ENCODE results near the gene NET1.
A peak's percentile ranks its signal among the peaks of the same experiment; 100 is the strongest.
"Not testable (repeated sequence)": the region's sequence is repeated elsewhere in the genome, so short reads cannot be mapped to it uniquely, and the experiment has no call there.

Gene NET1, protein sequence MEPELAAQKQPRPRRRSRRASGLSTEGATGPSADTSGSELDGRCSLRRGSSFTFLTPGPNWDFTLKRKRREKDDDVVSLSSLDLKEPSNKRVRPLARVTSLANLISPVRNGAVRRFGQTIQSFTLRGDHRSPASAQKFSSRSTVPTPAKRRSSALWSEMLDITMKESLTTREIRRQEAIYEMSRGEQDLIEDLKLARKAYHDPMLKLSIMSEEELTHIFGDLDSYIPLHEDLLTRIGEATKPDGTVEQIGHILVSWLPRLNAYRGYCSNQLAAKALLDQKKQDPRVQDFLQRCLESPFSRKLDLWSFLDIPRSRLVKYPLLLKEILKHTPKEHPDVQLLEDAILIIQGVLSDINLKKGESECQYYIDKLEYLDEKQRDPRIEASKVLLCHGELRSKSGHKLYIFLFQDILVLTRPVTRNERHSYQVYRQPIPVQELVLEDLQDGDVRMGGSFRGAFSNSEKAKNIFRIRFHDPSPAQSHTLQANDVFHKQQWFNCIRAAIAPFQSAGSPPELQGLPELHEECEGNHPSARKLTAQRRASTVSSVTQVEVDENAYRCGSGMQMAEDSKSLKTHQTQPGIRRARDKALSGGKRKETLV

DNA sequence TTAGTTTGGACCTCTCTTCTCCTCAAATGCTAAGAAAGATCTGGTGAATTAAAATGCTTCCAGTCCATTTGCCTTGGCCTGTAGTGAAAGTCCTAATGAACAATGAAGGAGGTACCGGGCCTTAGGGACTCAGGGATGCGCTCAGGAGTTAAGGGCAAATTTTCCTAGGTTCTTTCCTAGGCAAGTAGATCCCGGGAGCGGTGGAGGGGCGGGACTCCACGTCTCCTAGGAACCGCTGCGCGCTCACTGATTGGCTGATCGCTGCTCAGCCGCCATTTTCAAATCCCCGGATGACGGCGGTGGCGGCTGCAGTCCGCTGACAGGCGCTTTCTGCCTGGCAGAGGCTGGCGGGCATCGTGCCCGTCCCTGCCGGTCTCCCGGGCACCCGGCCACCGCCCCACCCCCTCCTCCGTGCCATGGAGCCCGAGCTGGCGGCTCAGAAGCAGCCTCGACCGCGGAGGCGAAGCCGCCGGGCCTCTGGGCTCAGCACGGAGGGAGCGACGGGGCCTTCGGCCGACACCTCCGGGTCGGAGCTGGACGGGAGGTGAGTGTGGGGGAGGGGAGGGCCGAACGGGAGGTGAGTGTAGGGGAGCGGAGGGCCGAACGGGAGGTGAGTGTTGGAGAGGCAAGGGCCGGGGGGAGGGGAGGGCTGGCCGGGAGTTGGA, at the start of gene NET1:
NET1 (plus strand) TSS at position 281 of the 665 bp plus-strand sequence; CDS start at position 417, 136 bp downstream.
- DNase-seq, result peak; percentile 65 to 86

DNA sequence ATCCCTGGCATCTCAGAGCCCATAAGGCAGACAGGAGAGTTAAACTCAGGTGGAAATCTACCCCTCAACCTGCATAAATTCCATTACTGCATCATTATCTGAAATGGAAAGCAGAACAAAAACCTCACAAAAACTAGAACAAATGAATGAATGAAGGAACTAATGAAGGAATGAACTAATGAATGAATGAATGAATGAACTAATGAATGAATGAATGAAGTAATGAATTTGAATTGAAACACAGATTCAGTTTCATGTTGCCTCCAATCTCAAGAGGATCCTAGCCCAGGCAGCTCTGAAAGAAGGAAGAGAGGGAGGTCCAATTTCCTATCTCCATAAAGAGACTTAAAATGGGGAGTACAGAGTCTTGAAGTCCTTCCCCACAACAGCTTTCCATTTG, 49.5 kb upstream of the NET1 start:
- DNase-seq, result no peak

DNA sequence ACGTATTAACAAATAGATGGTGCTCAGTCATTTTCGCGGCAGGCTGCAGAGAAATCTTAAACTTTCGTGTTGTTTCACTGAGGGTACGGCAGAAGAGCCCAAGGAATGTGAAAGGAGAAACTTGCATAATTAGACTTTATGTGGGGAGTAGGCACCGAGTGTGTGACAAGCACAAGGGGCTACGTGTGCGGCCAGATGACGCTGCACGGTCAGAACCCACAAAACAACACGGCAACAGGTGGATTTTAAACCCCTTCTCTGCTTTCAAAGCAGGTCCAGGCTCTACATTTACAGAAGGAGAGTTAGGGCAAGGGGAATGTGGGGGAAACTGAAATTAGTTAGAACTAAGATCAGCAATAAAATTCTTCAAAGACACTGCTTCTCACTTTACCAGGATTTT, 48.0 kb upstream of the NET1 start:
- no peak for DNase-seq

DNA sequence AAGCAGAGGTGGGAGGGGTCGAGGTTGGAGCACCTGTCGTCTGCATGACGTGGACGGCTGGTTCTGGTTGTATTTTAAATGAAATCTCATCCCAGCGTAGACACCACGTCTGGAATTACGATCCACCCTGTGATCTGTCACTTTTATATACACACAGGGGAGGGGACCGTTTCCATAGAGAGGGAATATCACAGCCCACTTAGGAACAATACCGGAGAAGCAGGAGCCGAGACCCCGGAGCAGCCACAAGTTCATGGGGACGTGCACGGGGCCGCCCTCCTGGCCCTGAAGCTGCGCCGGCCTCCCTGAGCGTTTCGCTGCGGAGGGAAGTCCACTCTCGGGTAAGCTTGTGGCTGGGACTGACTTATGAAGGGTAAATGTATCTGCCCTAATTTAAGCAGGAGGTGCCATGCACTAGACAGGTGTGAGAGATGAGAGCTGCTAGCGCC, 47.4 kb upstream of the NET1 start, which contains the start of gene UCN3:
UCN3 (plus strand) TSS at position 77 of the 449 bp plus-strand sequence. CDS start 8,755 bp downstream, outside the sequence.
- no peak for DNase-seq

DNA sequence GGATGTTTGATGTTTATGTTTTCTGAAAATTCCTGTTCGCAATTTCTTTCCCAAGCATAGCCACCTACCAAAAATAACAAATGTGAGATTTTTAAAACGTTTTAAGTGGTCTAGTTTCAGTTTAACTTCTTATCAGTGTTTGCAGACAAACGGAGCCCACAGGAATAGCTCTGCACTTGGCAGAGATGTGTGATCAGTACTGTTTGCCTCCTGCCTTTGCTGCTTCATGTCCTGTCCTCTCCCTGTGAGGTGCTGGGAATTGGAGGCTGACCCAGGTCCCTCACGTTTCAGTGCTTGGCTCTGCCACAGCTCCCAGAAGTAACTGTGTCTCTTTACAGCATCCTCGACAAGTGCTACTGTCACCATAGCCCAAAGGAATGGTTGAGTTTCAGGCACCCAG, 46.4 kb upstream of the NET1 start:
- DNase-seq, result no peak

DNA sequence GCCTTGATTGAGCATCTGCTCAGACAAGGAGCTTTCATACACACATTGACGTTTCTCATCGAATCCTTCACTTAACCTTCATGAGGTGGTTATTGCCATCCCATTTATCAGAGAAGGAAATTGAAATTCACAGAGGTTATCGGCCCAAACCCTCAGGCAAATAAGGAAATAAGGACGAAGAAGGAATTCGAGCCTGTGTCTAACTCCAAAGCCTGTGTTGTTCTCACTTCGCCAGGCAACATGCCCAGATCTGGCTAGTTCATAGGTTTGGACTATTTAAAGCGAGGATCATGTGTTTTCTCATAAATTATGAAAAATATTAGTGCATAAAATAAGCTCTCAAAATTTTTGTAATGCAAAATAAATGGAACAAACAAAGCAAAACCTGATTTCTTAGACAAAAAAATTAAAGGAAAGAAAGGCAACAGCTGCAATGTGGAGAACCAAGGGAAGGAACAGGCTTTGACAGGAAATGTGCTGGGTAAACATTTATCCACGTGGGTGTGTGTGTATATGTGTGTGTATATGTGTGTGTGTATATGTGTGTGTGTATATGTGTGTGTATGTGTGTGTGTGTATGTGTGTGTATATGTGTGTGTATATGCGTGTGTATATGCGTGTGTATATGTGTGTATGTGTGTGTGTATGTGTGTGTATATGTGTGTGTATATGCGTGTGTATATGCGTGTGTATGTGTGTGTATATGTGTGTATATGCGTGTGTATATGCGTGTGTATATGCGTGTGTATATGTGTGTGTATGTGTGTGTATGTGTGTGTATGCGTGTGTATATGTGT, 42.8 kb upstream of the NET1 start:
- DNase-seq, result no peak

DNA sequence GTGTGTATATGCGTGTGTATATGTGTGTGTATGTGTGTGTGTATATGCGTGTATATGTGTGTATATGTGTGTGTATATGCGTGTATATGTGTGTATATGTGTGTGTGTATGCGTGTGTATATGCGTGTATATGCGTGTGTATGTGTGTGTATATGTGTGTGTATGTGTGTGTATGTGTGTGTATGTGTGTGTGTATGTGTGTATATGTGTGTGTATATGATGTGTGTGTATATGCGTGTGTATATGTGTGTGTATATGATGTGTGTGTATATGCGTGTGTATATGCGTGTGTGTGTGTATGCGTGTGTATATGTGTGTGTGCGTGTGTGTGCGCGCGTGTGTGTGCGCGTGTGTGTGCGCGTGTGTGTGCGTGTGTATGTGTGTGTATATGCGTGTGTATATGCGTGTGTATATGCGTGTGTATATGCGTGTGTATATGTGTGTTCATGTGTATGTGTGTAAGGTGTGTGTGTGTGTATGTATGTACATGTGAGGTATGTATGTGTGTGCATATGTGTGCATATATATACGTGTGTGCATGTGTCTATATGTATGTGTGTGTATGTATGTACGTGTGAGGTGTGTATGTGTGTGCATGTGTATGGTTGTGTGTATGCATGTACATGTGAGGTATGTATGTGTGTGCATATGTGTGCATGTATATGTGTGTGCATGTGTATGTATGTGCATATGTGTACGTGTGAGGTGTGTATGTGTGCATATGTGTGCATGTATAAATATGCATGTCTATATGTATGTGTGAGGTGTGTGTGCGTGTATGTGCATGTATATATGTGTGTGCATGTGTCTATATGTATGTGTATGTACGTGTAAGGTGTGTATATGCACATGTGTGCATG, 41.6 kb upstream of the NET1 start:
- no peak for DNase-seq

DNA sequence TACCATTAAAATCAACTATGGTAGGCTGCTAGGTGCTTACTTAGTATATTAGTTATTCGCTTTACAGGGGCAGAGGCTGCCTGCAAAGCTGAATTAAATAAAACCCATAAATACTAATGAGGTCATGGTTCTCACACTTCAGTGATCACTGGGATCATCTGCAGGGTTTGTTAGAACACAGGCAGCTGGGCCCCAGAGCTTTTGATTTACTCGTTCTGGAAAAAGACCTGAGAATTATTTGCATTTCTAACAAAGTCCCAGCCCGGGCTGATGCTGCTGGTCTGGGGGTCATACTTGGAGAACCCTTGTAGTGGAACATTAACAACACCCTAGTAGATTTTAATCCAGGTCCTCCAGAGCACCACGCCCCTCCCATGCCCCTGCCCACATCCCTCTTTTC, 39.0 kb upstream of the NET1 start:
- DNase-seq, result no peak

DNA sequence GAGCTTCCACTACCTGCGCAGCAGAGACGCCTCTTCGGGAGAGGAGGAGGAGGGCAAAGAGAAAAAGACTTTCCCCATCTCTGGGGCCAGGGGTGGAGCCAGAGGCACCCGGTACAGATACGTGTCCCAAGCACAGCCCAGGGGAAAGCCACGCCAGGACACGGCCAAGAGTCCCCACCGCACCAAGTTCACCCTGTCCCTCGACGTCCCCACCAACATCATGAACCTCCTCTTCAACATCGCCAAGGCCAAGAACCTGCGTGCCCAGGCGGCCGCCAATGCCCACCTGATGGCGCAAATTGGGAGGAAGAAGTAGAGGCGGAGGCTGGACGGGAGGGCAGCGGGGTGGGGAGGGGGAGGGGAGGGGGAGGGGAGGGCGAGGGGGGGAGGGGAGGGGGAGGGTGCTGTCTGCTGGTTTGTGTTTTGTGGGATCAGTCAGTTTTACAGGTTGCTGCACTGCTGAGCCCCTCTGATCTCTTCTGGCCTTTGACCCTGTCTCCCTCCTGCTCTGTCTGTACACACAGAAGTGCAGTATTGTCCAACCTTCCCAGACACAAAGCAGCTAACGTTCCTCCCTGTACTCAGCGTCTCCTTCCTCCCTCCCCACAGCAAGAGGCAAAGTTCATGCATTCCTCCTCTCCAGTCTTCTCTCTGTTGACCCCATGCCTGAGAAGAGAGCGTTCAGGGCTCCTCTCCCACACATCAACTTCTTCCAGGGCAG, 38.3 kb upstream of the NET1 start:
- no peak for DNase-seq

DNA sequence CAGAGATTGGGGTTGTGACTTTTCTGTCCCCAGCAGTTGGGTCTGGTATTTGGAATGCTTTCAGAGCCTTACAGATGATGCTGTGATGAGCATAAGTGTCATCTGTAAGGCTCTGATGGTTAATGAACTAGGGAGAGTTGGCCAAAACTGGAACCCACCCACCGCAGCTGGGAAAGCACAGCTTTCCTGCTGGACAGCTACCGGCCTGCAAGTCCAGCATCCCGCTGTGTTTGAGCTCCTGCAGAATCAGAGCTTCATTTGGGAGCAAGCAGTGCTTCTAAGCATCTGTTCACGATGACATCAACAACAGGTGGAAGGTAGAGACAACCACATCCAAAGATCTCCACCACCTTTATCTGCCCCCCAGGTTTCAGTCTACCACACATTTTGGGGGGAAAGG, 35.9 kb upstream of the NET1 start:
- DNase-seq, result no peak

DNA sequence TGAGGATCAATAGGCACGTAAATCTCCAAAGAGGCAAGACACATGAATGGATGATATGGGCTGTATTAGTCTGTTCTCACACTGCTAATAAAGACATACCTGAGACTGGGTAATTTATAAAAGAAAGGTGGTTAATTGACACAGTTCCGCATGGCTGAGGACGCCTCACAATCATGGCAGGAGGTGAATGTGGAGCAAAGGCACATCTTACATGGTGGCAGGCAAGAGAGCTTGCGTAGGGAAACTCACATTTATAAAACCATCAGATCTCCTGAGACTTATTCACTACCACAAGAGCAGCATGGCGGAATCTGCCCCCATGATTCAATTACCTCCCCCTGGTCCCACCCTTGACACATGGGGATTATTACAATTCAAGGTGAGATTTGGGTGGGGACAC, 33.2 kb upstream of the NET1 start:
- not testable (repeated sequence) for DNase-seq

DNA sequence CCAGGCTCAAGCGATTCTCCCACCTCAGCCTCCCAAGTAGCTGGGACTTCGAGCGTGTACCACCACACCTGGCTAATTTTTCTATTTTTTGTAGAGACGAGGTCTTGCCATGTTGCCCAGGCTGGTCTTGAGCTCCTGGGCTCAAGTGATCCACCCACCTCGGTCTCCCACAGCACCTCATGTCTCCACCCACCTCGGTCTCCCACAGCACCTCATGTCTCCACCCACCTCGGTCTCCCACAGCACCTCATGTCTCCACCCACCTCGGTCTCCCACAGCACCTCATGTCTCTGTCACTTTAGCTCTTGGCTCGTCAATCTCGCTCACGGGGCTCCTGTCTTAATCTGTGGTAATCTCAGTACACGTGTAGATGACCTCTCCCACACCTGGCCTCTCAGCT, 32.0 kb upstream of the NET1 start:
- not testable (repeated sequence) for DNase-seq

DNA sequence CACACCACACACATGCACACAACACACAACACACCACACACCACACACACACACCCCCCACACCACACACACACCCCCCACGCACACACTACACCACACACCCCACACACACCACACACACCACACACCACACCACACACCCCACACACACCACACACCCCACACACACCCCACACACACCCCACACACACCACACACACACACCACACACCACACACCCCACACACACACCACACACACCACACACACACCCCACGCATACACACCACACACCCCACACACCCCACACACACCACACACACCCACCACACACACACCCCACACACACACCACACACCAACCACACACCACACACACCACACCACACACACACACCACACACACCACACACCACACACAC, 31.2 kb upstream of the NET1 start:
- DNase-seq, result no peak

DNA sequence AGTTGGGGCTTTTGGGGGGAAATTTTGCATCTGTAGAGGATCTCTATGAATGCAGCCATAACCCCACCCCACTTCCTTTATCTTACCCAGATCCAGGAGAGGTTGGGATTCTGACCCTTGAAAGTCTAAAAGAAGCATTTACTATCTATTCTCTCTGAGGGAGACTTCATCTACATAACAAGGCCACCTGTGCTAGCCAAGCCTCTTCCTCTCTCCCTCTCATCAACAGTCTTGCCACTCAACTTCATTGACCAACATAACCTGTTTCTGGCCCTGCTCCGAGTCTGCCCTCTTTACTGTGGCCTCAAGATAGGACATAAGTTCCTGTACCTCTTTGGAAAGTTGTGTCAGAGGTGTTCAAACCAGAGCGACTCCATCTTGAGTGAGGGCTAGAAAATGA, 27.1 kb upstream of the NET1 start:
- no peak for DNase-seq

DNA sequence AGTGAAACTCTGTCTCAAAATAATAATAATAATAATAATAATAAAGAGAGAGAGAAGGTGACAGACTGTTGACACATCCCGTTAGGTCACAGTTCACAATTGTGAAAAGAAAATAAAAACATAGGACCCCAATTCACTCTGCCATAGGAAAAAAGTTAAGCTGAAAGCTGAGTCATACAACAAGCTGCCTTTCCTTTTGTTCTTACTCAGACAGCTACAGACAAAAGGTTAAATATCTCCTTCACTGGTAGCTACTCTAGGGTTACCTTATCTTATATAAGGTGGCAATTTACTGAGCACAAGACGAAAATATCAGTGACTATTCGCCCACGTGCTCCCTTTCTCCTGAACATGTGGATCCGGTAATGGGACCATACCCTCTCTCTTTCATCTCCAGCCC, 25.2 kb upstream of the NET1 start:
- DNase-seq, result no peak

DNA sequence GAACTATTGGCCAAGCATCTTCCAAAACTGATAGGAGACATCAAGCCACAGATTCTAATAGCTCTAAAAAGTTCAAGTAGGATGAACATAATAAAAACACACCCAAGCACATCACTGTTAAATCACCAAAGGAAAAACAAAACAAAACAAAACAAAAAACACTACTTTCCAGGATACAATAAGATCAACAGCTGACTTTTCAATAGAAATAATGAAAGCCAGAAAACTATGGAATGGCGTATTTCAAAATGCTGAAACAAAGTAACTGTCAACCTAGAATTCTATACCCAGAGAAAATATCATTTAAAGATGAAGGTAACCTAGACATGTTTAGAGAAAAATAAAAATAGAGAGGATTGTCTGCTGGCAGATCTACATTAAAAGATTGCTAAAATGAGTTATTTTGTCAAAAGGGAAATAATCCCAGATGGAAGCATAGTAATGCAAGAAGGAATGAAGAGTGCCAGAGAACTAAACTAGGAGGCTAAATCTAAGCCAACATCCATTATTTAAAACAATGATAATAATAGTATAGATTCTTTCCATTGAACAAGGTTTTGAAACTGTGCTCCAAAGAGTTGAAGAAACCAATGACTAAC, 21.7 kb upstream of the NET1 start:
- no peak for DNase-seq

DNA sequence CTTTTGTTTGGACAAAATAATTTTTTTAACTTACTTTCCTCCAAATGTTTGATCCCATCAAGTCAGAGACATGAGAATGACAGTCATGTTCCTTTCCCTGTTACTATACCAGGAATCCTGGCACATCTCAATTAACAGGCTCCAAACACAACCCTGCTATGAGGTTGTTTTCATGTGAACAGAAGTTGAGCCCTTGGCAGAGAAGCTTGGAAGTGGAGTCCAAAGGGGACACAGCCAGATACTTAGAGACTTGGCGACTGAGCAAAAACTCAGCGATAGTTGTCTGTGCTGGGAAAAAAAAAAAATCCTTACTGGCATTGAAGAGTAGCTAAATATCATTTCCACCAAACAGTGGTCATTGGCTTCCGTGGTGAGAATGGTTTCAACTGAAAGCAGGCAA, 20.6 kb upstream of the NET1 start:
- no peak for DNase-seq

DNA sequence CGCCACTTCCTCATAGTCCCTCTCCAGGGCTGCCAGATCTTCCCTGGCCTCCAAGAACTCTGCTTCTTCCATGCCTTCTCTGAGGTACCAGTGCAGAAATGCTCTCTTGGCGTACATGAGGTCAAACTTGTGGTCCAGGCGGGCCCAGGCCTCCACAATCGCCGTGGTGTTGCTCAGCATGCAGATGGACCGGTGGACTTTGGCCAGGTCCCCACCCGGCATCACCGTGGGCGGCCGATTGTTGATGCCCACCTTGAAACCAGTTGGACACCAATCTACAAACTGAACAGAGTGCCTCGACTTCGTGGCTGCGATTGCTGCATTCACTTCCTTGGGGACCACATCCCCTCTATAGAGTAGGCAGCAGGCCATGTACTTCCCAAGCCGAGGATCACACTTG, 18.8 kb upstream of the NET1 start:
- no peak for DNase-seq

DNA sequence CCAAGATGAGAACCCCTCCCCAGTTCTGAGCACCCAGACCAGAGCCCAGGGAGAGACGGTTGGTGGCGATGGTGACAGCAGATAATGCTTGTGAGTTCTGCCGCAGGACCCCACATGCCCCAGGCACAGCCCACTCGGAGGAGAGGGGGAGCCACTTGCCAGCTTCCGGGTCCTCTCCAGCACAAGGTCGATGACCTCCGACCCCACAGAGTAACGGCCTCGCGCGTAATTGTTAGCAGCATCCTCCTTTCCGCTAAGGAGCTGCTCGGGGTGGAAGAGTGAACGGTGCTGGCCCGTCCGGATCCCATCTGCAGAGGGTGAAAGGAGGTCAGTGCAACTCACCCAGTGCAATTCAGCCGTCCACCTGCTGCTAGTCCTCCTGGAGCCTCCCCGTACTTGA, 17.2 kb upstream of the NET1 start:
- no peak for DNase-seq

DNA sequence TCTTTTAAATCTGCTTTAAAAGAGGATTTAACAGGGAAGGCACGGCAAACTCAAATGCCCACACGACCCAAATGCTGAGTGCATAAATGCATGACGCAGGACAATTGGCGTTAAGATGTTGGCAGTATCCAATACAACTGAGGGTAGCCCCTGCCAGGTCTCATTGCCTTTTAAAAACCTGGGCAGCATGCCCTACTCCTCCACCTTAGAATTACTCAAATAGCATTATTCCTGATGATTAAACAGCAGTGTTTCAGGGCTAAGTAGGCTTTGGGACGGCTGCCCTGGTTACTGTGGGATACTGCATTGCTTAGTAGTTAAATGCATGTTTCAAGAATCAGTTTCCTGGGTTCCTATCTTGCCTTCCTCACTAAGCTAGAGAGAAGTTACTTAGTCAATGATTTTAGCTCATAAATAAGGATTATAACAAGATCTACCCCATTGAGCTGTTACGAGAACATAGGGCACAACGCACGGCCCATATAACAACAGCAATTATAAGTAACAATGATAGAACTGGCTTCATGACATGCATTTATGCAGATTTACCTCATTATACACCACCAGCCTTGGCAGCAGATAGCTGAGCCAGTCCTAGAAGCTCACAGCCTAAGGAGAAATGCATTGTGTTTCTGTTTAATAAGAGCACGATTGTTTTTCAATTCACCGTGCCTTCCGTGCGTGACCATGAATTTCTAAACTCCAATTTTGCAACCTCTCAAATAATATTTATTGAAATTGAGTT, 15.6 kb upstream of the NET1 start:
- no peak for DNase-seq

Data from inflammatory macrophage treated with lipopolysaccharide for 1 hour (primary cell).